Fibroblast of skin of back (primary cell): Measurements from ENCODE around the gene GAL.

Source experiments
- DNase-seq: peaks from one replicate; pipeline ENCODE4 v3.0.0-alpha.2; 2013

Gene GAL

DNA sequence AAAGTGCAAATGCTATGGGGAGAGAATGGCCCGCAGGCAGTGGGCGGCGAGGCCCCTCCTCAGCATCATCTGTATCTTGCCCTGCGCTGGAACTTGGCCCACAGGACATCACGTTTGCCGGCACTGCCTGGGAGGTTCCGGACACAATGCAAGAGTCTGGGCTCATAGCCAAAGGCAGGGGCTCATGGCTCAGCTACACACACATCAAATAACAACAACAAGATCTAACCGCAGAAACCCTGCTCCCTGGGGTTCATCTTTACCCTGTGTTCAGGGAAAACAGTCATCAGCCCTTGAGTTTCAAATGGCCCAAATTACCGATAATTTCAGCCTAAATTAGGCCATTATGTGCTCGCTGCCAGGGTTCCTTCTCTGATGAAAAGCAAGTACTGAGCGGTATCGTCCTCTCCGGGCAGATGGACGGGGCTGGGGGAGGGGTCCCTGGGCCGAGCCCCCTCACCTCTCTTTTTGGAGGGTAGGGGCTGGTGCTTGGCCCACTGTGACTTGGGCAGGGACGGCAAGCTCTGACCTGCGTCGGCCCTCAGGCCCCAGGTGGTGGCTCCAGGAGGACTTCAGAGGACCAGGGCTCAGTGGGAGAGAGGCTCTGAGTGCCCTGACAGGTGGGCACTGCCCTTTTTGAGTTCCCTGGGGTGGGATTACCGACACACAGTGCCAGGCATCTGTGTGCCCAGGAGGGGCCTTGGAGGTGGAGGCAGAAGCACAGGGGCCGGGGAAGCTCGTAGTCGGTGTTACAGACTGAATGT, 25.0 kb upstream of the GAL start:
- peak; percentile 97 for DNase-seq

DNA sequence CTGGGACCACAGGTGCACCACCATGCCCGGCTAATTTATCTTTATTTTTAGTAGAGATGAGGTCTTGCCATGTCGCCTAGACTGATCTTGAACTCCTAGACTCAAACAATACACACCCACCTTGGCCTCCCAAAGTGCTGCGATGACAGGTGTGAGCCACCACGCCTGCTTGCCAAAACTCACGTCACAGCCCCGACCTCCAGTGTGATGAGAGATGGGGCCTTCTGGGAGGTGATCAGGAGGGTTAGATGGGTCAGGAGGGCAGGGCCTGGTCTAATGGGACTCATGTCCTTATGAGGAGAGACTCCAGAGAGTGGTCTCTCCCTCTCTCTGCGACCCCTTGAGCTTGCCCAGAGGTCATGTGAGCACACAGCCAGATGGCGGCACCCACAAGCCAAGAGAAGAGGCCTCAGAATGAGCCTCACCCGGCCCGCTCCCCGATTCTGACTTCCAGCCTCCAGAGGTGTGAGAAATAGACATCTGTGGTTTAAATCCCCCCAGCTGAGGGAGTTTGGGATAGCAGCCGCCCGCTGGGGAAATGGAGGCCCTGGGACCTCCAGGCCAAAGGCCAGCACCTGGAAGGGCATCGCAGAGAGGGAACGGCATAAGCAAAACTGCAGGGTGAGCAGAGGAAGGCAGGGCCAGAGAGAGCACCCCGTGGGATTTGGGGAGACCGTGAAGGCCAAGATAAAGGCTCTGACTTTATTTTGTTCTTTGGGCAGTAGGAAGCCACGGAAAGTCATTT, 24.1 kb upstream of the GAL start:
- no peak for DNase-seq

DNA sequence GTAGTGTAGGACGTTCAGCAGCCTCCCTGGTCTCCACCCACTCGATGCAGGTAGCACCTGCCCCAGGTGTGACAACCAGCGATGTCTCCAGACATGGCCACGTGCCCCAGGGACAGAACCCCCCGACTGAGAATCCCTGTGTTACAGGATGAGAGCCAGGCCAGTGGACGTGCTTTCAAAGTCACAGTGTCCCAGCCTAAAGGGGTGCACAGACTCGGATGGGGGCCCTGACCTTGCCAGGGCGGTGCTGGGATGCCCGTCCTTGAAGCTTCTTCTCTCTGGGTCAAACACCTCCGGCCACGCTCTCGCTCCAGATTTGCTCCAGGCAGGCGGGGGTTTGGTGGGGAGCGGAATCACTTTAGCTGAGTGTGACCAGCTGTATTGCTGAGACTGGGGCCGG, 23.3 kb upstream of the GAL start:
- DNase-seq = no peak

DNA sequence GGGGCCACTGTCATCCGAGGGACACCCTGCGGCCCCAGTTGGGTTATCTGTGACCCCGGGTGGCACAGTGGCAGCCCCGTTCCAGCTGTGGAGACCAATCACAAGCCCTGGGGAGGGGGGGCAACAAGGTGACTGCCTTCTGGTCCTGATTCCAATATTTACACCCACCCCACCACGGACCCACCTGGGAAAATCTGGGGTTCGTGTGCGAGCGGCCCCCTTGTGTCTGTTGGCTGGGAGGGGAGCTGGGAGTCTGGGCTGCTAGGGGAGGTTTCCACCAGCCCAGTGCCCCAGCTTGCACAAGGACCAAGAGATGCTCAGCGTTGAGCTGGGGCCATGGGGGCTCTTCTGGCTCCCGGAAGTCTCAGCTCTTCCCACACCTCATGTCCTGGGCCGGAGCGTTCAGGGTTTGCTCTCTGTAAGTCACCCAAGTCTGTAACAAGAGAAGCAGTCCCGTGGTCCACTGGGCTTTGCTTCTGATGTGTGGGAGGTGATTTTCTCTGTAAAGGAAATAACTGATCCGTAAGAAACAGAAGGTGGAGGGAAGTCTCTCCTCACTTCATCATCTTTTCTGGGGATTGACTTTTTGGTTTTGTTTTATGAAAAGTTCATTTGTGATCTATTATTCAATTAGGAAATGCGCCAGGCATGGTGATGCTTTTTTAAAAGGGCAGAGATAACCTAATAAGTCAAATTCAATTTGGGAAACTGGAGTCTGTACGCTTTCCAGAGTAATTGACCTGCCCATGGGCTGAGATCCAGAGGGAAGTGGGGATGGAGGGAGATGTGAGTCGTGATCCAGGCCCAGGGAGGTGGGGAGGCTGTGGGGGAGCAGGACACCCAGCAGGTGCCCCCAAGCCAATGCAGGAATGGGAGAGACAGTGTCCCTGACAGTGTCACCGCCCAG, 22.4 kb upstream of the GAL start:
- DNase-seq = no peak

DNA sequence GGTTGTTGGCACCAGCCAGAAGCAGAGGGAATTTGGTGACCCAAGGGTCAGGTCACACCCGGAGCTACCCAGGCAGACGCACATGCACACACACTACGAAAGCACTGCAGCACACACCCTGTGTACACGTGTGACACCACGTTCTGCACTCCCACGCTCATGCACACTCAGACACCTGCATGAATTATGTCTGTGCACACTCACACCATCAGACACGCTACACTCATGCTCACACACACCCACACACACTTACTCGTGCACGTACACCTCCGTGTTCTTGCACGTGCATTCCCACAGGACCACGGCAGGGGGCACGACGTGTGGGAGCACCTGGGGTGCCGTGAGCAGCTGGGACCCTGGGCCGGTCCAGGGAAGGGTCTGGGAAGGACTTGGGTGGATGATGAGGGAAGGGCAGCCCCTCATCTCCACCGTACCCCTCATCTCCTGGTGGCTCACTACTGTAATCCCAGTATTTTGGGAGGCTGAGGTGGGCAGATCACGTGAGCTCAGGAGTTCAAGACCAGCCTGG, 20.8 kb upstream of the GAL start:
- no peak for DNase-seq

DNA sequence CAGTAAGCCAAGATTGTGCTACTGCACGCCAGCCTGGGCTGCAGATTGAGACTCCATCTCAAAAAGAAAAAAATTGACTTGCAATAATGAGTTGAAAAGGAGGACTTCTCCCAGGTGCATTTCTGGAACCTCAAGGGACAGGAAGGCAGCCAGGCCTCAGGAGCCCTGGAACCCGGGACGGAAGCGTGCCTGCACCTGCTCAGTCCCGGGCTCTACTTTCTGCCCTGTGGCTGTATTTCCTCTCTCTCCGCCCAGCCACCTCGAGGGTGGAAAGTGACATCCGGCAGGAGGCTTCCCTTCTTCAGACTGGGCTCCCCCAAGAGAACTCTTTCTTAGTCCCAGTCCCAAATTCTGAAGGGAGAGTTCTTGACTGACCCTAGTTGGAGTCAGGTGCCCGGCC, 20.2 kb upstream of the GAL start:
- no peak for DNase-seq

DNA sequence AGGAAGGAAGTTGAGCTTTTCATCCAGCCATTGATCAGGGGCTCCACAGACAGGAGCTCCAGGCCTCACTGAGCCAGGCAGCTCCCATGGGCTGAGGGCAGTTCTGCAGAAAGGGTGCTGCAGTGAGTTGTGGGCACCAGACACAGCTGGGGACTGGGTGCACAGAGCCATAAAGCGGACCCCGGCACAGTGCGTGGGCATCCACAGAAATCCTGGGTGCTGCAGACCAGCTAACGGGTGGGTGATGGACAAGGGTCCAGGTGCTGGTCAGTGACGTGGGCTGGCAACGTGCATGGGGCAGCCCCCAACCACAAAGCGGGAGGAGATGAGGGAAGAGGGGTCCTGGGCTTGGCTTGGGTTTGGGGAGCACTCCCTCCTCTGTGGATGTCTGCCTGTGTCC, 19.4 kb upstream of the GAL start:
- DNase-seq = no peak

DNA sequence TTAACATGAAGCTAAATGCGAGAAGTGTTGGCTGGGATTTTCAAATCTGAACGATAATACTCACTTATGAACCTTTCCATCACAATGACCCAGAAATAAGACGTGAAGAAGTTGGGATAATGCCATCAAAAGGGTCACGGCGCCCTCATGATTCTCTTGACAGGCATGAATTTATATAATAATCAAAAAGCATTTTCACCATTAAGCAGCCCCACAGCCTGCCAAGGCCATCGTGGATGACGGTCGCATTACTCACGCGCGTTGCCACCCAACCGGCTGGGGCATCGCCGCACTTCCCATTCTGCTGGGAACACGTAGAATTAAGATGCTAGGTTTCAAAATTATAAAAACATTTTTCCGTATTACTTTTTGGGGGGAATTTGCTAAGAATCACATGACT, 18.9 kb upstream of the GAL start:
- no peak for DNase-seq

DNA sequence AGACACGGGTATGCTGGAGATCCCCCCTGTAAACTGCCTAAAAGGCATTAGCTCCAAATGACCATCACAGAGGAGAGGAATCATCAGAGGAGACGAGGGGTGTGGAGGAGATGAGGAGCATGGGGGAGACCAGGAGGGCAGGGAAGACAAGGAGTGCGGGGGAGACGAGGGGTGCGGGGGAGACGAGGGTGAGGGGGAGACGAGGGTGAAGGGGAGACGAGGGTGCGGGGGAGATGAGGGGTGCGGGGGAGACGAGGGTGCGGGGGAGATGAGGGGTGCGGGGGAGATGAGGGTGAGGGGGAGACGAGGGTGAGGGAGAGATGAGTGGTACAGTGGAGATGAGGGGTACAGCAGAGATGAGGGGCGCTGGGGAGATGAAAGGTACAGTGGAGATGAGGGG, 17.5 kb upstream of the GAL start:
- DNase-seq = no peak

DNA sequence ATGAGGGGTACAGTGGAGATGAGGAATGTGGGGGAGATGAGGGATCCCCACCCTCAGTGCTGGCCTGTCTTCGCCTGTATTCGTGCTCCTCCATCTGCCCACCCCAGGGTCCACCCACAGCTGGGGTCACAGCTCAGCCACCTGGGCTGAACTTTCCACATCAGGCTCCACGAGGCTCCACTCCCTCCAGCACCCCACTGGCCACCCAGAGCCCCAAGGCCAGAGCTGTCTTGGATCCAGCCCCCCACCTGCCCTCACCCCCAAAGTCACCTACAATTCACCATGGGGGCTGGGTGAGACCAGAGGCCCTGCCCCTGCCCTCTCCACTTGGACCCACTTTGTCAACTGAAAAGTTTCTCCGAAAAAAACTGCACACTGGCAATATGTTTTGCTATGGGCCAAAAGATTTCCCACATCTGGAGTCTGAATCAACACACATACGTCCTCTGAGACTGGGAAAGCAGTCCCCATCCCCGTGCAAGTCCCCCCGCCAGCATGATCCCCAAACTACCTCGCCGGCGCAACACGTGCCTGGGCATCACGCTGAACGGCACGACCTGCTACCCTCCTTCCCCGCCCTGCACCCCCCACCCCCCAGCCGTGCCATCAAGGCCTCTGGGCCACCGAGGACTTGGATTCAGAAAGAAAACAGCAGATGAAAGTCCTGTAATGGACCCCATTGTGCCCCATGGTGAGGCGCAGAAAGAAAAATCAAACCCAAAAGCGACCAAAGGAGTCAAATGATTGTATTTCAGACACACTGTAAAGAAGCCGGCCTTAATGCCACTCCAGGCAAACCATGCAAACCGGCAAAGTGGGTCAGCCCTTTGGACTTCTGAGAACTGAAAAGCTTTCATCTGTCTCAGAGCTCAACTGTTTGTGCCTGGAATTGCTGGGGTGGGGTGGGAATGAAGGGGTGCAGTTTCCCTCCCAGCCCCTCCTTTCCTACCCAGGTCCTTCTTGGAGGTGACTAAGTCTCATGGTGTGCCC, 16.5 kb upstream of the GAL start:
- DNase-seq = no peak

DNA sequence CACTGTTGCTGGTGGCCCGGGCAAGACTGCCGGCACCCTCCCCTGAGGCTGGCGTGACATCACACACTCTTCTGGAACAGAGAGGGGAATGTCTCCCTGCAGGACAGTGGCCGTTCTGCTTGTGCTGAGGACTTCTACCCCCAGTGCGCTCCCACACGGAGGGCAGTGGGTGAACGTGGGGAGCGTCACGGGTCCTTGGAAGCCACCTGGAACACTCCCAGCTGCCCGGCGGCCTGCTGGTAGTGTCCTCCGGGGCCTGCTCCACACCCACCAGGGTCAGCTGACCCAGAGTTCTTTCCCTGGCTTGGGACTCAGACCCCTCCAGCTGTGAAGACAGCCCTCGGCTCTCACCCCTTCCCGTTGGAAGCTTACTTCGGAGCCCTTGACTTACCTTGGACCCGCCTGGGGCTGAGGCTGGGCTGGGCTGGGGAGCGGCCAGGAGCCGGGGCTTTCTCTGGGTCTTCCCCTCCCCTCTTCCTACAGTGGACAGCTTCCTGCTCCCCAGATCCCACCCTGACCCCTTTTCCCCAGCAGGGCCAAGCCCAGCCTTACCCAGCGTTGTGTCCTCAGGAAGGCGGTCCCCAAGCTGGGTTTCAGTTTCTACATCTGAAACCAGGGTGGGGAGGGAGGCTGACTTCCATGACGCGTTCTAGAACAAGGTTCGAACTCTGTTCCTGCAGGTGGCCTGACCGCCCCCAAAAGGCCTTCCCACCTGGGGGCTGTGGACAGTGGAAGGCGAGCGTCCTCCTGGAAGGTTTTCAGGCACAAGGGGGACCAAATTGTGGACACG, 14.8 kb upstream of the GAL start:
- DNase-seq = no peak

DNA sequence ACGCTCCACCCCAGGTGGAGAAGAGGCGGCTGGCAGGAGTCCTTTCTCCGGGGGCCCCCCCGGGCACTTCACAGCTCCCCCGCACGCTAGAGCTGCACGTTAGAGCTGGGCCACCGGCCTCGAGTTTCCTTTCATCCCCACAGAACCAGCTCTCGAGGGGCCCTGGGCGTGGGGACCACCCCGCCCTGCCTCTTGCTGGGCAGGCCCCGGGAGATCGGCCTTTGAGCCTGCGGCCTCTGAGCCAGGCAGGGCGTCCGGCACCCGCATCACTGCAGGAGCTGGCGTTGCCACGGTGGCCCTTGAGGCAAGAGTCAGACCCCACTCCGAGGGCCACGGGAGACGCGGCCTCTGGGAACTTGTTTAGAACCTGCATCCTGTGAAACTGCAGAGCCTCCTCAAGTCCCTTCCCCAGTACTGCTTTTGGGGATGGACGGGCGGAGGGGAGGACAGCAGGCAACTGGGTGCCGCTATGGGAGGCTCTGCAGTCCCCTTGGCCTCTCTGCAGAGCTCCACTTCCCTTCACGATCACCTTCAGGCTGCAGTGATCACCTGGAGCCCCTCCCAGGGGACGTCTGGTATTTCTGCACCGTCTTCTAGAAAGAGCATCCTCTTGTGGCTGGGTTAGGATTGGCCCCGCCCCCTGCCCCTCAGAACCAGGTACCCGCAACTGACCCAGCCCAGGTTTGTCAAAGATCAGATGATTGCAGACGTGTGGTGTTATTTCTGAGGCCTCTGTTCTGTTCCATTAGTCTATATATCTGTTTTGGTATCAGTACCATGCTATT, 13.9 kb upstream of the GAL start:
- DNase-seq = no peak

DNA sequence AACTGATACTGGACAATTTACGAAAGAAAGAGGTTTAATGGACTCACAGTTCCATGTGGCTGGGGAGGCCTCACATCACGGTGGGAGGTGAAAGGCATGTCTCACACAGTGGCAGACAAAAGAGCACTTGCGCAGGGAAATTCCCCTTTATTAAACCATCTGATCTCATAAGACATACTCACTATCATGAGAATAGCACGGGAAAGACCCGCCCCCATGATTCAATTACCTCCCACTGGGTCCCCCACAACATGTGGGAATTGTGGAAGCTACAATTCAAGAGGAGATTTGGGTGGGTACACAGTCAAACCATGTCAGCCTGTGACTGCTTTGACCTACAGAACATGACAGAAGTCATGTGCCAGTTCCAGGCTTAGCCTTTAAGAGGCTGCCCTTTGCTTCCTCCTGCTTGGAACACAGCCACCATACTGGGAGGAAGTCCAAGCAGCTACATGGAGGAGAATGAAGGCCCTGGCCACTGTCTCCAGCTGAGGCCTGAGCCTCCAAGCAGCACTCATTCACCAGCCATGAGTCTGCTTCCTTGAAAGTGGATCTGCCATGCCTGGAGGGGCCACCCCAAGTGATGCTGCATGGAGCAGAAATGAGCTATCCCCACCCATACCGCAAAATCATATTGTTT, 10.9 kb upstream of the GAL start:
- DNase-seq = no peak

DNA sequence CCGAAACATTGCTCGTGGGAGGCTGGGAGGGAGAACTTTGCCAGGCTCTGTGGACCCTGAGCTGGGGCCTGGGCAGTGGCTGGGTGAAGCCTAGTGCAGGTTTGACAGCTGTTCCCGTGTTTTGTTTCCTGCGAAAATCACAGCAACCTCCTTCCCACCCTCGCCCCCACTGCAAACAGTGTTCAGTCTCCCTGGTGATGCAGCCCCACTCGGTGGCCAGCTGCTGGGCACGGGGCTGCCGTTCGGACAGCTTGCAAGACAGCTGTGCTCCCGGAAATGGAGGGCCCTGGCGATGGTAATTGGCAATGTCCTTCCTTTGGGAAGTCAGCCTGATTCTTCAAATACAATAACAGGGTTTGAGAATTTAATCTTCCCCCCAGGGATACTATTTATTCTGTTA, 10.4 kb upstream of the GAL start:
- DNase-seq = no peak

DNA sequence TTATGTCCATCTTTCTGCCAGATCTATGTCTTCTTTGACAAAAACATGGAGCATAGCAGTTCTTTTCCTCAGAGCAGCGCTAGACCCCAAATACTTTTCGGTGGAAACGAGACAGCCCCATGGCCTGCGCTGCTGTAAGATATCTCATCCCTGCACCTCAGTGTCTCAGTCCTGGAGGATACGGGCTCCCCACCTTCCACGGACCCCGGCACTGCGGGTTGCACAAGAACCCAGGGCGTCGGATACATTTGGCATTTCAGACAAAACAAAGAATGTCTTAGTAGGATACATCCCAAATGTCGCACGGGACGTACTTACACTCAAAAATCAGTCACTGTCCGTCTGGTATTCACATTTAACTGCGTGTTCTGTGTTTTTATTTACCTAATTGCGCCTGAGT, 9.9 kb upstream of the GAL start:
- DNase-seq = no peak

DNA sequence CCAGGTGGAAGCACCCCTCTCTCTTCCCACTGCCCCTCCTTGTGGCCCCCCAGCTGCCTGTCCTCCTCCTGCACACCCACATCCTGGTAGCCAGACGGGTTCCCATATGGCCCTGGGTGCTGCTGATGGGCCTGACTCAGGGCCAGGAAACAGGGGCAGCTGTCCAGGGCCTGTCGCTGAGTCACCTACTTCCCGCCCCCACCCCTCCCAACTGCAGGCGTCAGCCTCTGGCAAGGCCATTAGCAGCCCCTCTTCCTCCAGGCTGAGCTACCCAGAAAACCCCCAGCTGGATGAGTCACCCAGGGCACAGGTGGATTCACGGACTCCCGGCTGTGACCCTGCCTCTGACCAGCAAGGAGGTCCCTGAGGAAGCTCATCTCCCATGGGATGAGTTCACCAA, 6.9 kb upstream of the GAL start:
- DNase-seq = peak; percentile 82

DNA sequence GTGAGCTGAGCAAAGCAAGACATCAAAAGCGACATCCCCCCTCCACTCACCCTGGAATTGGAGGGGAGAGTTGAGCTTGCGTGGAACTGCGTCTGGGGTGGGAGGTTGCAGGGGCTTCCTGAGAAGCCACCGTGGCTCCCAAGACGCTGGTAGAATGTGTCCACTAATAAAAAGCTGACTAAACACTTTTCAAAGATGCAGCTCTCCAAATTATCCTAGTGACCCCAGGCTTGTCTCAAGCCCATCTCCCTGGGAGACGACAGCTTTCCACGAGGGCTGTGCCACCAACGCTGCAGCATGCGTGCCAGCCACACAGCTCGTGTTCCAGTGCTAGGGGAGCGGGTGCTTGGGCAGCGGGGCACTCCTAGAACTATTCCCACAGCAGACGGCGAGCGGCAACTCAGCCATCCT, 6.3 kb upstream of the GAL start:
- no peak for DNase-seq

DNA sequence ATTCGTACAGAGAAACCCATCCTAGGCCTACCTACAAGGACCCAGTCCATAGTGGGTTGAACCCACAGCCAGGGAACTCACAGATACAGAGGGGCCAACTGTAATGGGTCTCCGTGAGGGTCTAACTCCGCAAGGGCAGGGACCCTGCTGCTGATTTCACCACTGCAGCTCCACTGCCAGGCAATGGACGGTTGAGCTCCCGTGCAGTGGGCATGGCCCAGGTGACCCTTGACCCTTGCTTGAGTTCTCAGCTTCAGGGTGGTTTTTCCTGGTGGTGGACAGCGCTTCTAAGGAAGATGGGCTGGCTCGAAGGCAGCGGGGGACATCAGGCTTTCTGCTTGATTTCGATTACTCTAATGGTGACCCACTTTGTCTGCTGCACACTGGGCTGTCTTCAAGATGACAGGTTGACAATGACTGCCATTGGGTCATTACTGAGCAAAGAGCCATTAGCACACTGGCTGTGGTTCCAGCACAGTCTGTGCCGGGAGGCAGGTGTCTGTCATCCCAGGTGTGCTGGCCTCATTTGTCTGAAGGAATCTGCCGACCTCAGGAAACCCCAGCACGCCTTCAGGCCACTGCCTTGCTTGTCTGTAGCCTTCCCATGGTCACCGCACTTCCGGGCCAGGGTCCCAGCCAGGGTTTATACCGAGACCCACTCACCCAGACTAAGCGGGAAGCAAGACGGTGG, 3.7 kb upstream of the GAL start:
- DNase-seq = no peak

DNA sequence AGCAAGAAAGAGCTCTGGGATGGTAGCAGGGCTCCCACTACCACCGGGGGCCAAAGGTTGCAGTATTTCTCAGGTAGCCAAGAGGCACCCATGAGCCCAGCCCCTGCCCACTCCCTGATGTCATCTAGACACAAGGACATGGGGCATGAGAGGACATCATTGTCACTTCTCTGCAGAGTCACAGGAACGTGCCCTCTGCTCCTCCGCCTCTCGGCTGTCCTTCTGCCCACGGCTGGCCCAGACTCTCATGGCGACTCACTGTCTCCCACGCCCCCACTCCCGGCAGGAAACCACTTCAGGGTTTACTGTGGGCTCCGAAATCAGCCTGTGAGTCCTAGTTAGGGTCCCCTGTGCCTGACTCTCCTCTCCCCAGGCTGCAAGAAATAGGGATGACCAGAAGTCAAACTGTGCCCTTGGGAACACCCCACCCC, 1.8 kb upstream of the GAL start:
- DNase-seq = no peak
